Common myeloid progenitor, CD34-positive (primary cell): ENCODE measurements around the gene CLEC4E.
A peak's percentile ranks its signal among the peaks of the same experiment; 100 is the strongest.
"Not testable (repeated sequence)": the region's sequence is repeated elsewhere in the genome, so short reads cannot be mapped to it uniquely, and the experiment has no call there.

ENCODE experiments used
- CTCF ChIA-PET: fragments of 350-600 bp; sonication (Branson Sonifier 250); formaldehyde crosslinking; loops from one replicate; lab custom pipeline; 2021; ENCODE audit warnings: antibody characterized with exemption; lab: Charles Lee
- POLR2A ChIA-PET: fragments of 350-600 bp; sonication (Branson Sonifier 250); formaldehyde crosslinking; loops from one replicate; lab custom pipeline; 2021; ENCODE audit warnings: antibody characterized with exemption; lab: Charles Lee
- DNase-seq, 3 donors: peaks; one replicate each; pipeline versions ENCODE4 v3.0.0 to v3.0.0-alpha.2; 2013
- H3K27ac ChIP-seq, 2 experiments: 1 replicate in 1 of 2; 2 replicates in 1 of 2; pipeline ENCODE4 v1.7.0; 2013; ENCODE audit warnings: inconsistent platforms in 2 of 2, low read length in 2 of 2, mild to moderate bottlenecking in 2 of 2, low read depth in 1 of 2, moderate library complexity in 1 of 2; ENCODE audit not compliant: severe bottlenecking in 2 of 2, insufficient read depth in 1 of 2, poor library complexity in 1 of 2
- H3K27me3 ChIP-seq, 5 experiments: replicated peaks in 2 of 5; 1 replicate in 3 of 5; 2 replicates in 2 of 5; pipeline versions ENCODE4 v1.6.1 to v1.7.0; 2013; ENCODE audit warnings: low read length in 4 of 5, mild to moderate bottlenecking in 2 of 5, moderate library complexity in 2 of 5, inconsistent platforms in 1 of 5; ENCODE audit not compliant: insufficient read depth in 5 of 5, control insufficient read depth in 4 of 5
- H3K36me3 ChIP-seq, 4 experiments: 1 replicate in 2 of 4; 2 replicates in 2 of 4; pipeline versions ENCODE4 v1.6.1 to v1.7.0; 2013; ENCODE audit warnings: low read length in 3 of 4, control low read depth in 1 of 4, mild to moderate bottlenecking in 1 of 4; ENCODE audit not compliant: control insufficient read depth in 4 of 4, insufficient read depth in 4 of 4
- H3K4me1 ChIP-seq, 4 experiments: 1 replicate in 3 of 4; 2 replicates in 1 of 4; pipeline versions ENCODE4 v1.6.1 to v1.7.1; 2013; ENCODE audit warnings: low read length in 3 of 4, mild to moderate bottlenecking in 3 of 4, control low read depth in 1 of 4, inconsistent platforms in 1 of 4, moderate library complexity in 1 of 4; ENCODE audit not compliant: control insufficient read depth in 4 of 4, insufficient read depth in 4 of 4; ENCODE audit errors: control extremely low read depth in 1 of 4
- H3K4me3 ChIP-seq, 7 experiments: 1 replicate in 4 of 7; 2 replicates in 3 of 7; pipeline versions ENCODE4 v1.5.1 to v1.7.0; 2013; ENCODE audit warnings: mild to moderate bottlenecking in 7 of 7, low read length in 6 of 7, moderate library complexity in 6 of 7, inconsistent platforms in 2 of 7, low read depth in 2 of 7, control low read depth in 1 of 7; ENCODE audit not compliant: insufficient read depth in 4 of 7, control insufficient read depth in 1 of 7; ENCODE audit errors: extremely low read depth in 1 of 7
- H3K9me3 ChIP-seq, 5 experiments: 1 replicate in 4 of 5; 2 replicates in 1 of 5; pipeline versions ENCODE4 v1.6.1 to v1.7.1; 2013; ENCODE audit warnings: low read length in 4 of 5, mild to moderate bottlenecking in 2 of 5, inconsistent platforms in 1 of 5, low read depth in 1 of 5, moderate library complexity in 1 of 5; ENCODE audit not compliant: control insufficient read depth in 4 of 5, insufficient read depth in 2 of 5; ENCODE audit errors: control extremely low read depth in 1 of 5
- WGBS: methylation state at CpG from one replicate; pipeline ENCODE4 v1.1.5; 2013; ENCODE audit not compliant: insufficient coverage; 5-methylcytosine and 5-hydroxymethylcytosine counted together

CLEC4E gene

GRCh38 chr12:8544295-8544694 lies 3.6 kb upstream of the CLEC4E start:
- DNase-seq: peak; percentile 67 to 84 (median 79)
- WGBS: 0% methylated on average over 1 of the region's 3 CpGs
- Histone ChIP-seq H3K27ac (no peak overlapping the region), H3K36me3 (no peaks in the 10 kb centered on the region), H3K9me3 (no peaks in the 10 kb centered on the region), H3K4me1 (peaks cover 0 to 9% (median 0%) of the 10 kb centered on the region in 4 experiments), H3K4me3 (peak overlapping the region in 1 of 7 experiments; percentile 45), H3K27me3 (peaks cover 0 to 3% (median 0%) of the 10 kb centered on the region in 5 experiments)
- ChIA-PET CTCF (interaction anchor here (0.6 to 3.2 kb wide), 27 partner anchors 8 to 1340 kb away, joined by 3 to 14 read pairs (median 4); partner anchors contain the start of gene AICDA), POLR2A (interaction anchor here (0.6 kb wide), 1 partner anchor 266 kb away, joined by 4 read pairs; no protein-coding TSS in a partner anchor)

- WGBS: 50% methylated on average over 5 of the region's 10 CpGs
These were observed 857 bp upstream of the CLEC4E start for GRCh38 chr12:8541562-8541961.

GRCh38 chr12:8537820-8538219 lies 2.9 kb downstream of the CLEC4E start:
- not testable (repeated sequence) for H3K36me3 ChIP-seq

More at GRCh38 chr12:8541562-8541961, 857 bp upstream of the CLEC4E start:
- POLR2A ChIA-PET: no interaction called here
- H3K27ac ChIP-seq: no peak overlapping the region
- H3K27me3 ChIP-seq: peaks cover 0 to 6% (median 0%) of the 10 kb centered on the region in 5 experiments
- no peaks in the 10 kb centered on the region for H3K9me3 ChIP-seq
- no peak overlapping the region for H3K4me3 ChIP-seq
- CTCF ChIA-PET: interaction anchor here (0.6 to 1.5 kb wide), 4 partner anchors 8 to 1303 kb away, joined by 3 to 8 read pairs (median 4); no protein-coding TSS in a partner anchor
- peaks cover 0 to 9% (median 2%) of the 10 kb centered on the region in 4 experiments for H3K4me1 ChIP-seq
- H3K36me3 ChIP-seq: no peaks in the 10 kb centered on the region
- DNase-seq: no peak

GRCh38 chr12:8532045-8532444 lies 8.7 kb downstream of the CLEC4E start:
- no peak for DNase-seq
- Histone ChIP-seq H3K27me3 (peaks cover 0 to 5% (median 0%) of the 10 kb centered on the region in 5 experiments), H3K36me3 (no peaks in the 10 kb centered on the region), H3K4me3 (no peak overlapping the region), H3K4me1 (no peaks in the 10 kb centered on the region), H3K27ac (no peak overlapping the region), H3K9me3 (no peaks in the 10 kb centered on the region)
- 89% methylated on average over 5 of the region's 7 CpGs for WGBS
- ChIA-PET POLR2A (no interaction called here), CTCF (no interaction called here)

More at GRCh38 chr12:8537820-8538219, 2.9 kb downstream of the CLEC4E start:
- H3K4me3 ChIP-seq, DNase-seq, CTCF ChIA-PET, H3K9me3 ChIP-seq, H3K27ac ChIP-seq, H3K27me3 ChIP-seq, POLR2A ChIA-PET, H3K4me1 ChIP-seq: not testable (repeated sequence)
- 96% methylated on average over 12 of the region's 16 CpGs for WGBS

GRCh38 chr12:8527250-8528130 lies 13.2 kb downstream of the CLEC4E start:
- H3K27ac ChIP-seq: no peak overlapping the region
- DNase-seq: no peak
- CTCF ChIA-PET: interaction anchor here (0.9 kb wide), 1 partner anchor 81 kb away, joined by 3 read pairs; no protein-coding TSS in a partner anchor
- POLR2A ChIA-PET: no interaction called here
- no peak overlapping the region for H3K4me3 ChIP-seq
- 99% methylated on average over 23 of the region's 30 CpGs for WGBS
- no peaks in the 10 kb centered on the region for H3K27me3 ChIP-seq
- no peaks in the 10 kb centered on the region for H3K36me3 ChIP-seq
- no peaks in the 10 kb centered on the region for H3K4me1 ChIP-seq
- peaks cover 0 to 4% (median 0%) of the 10 kb centered on the region in 5 experiments for H3K9me3 ChIP-seq

GRCh38 chr12:8519171-8519570 lies 21.5 kb downstream of the CLEC4E start:
- peak in 1 of 3 donors; percentile 21 for DNase-seq
- no peaks in the 10 kb centered on the region for H3K27me3 ChIP-seq
- H3K4me3 ChIP-seq: no peak overlapping the region
- ChIA-PET POLR2A (no interaction called here), CTCF (interaction anchor here (1.4 kb wide), 1 partner anchor 10 kb away, joined by 3 read pairs; no protein-coding TSS in a partner anchor)
- WGBS: 63% methylated on average over 4 of the region's 4 CpGs
- no peaks in the 10 kb centered on the region for H3K36me3 ChIP-seq
- H3K27ac ChIP-seq: no peak overlapping the region
- H3K4me1 ChIP-seq: peaks cover 4 to 13% (median 7%) of the 10 kb centered on the region in 4 experiments
- no peaks in the 10 kb centered on the region for H3K9me3 ChIP-seq

GRCh38 chr12:8517971-8518370 lies 22.7 kb downstream of the CLEC4E start:
- CTCF ChIA-PET: interaction anchor here (1.4 kb wide), 1 partner anchor 11 kb away, joined by 3 read pairs; no protein-coding TSS in a partner anchor
- Histone ChIP-seq H3K4me1 (peaks cover 4 to 13% (median 7%) of the 10 kb centered on the region in 4 experiments), H3K4me3 (no peak overlapping the region), H3K27me3 (no peaks in the 10 kb centered on the region), H3K36me3 (no peaks in the 10 kb centered on the region), H3K9me3 (no peaks in the 10 kb centered on the region), H3K27ac (no peak overlapping the region)
- POLR2A ChIA-PET: no interaction called here
- no CpG with 5 or more reads among the region's 2 CpGs for WGBS
- no peak for DNase-seq
